Measurements from ENCODE around the gene SLCO3A1. TPM values are rescaled to one million over a fixed set of nuclear protein-coding genes. Genes with fewer than 3 reads are reported as not detected.
"Not testable (repeated sequence)": the region's sequence is repeated elsewhere in the genome, so short reads cannot be mapped to it uniquely, and the experiment has no call there.

SLCO3A1 gene
- total RNA-seq, 2 donors from 2014 or later = 21.4 to 27.3 TPM

GRCh38 chr15:92205255-92205739 lies 351.8 kb downstream of the SLCO3A1 start:
- no peak overlapping the region for H3K4me3 ChIP-seq
- H3K9me3 ChIP-seq = no peaks in the 10 kb centered on the region
- H3K27me3 ChIP-seq = no peaks in the 10 kb centered on the region
- DNase-seq (ENCODE audit: low spot score) = no peak
- H3K36me3 ChIP-seq = no peaks in the 10 kb centered on the region
- no peaks in the 10 kb centered on the region for H3K4me1 ChIP-seq
- H3K27ac ChIP-seq = no peak overlapping the region
- peak in 1 of 2 donors; percentile 51 for TF ChIP-seq CTCF (IDR thresholded peaks at IDR 0.05)

- H3K9me3 ChIP-seq; H3K36me3 ChIP-seq; H3K4me3 ChIP-seq; H3K4me1 ChIP-seq; H3K27me3 ChIP-seq; DNase-seq (ENCODE audit: low spot score); H3K27ac ChIP-seq: not testable (repeated sequence)
Observed at GRCh38 chr15:92207601-92208000, 354.1 kb downstream of the SLCO3A1 start.
